HCT116 (cell line): ENCODE data around the gene POLR2H. TPM values are rescaled to one million over a fixed set of nuclear protein-coding genes. Genes with fewer than 3 reads are reported as not detected.
A peak's percentile ranks its signal among the peaks of the same experiment; 100 is the strongest.

Source experiments
- ATAC-seq: fragments of 200-7000 bp; cut with Tn5 transposase; 2 replicates; pipeline ENCODE4 v1.9.1; 2020; ENCODE audit warnings: mild to moderate bottlenecking, moderate library complexity
- BruUV-seq: library from RNA; stranded (reverse); fragments of 400-500 nt; replicated peaks from 2 replicates; lab custom pipeline; 2021; lab: Mats Ljungman, UMichigan
- CTCF ChIA-PET: fragments of 300-600 bp; sonication (Branson Sonifier 250); formaldehyde crosslinking; loops from one replicate; lab custom pipeline; 2021; ENCODE audit warnings: antibody characterized with exemption; lab: Charles Lee
- POLR2A ChIA-PET: fragments of 300-600, 350-600 bp; sonication (Branson Sonifier 250); formaldehyde crosslinking; loops from one replicate; lab custom pipeline; 2021; ENCODE audit warnings: antibody characterized with exemption; lab: Charles Lee
- RAD21 ChIA-PET, 2 experiments: fragments of 300-600 bp; sonication (Branson Sonifier 250); formaldehyde crosslinking; loops; one replicate each; lab custom pipeline; 2023; ENCODE audit warnings: low total read pairs in 2 of 2; ENCODE audit not compliant: uncharacterized antibody in 2 of 2, unreplicated experiment in 2 of 2, low non-redundant PET in 1 of 2; lab: Charles Lee
- DNase-seq: peaks from one replicate; pipeline ENCODE4 v3.0.0-alpha.2; 2010; ENCODE audit warnings: low read depth, low spot score
- H2AFZ ChIP-seq: fragments of 200-600 bp; shearing (Covaris generic), sonication (generic); 2 replicates; pipeline ENCODE4 v1.6.1; 2017; ENCODE audit warnings: low read depth, mixed run types, mixed read lengths, antibody characterized with exemption, low read length; ENCODE audit not compliant: poor library complexity, severe bottlenecking
- H3K27ac ChIP-seq: 2 replicates; pipeline ENCODE4 v1.5.1; 2012; ENCODE audit warnings: low read depth, low read length
- H3K27me3 ChIP-seq: fragments of 200-600 bp; sonication (generic); 2 replicates; pipeline ENCODE4 v1.6.1; 2016; ENCODE audit warnings: mixed run types, low read length, mixed read lengths; ENCODE audit not compliant: insufficient read depth
- H3K36me3 ChIP-seq, 2 experiments: fragments of 200-500 bp in 1 of 2; fragments of 200-600 bp in 1 of 2; sonication (Bioruptor generic) in 1 of 2; sonication (generic) in 1 of 2; 2 replicates each; pipeline versions ENCODE4 v1.5.1 to v1.6.1; 2014 to 2016; ENCODE audit warnings: low read length in 2 of 2, inconsistent platforms in 1 of 2, mixed read lengths in 1 of 2, mixed run types in 1 of 2; ENCODE audit not compliant: insufficient read depth in 2 of 2, control insufficient read depth in 1 of 2
- H3K4me1 ChIP-seq, 2 experiments: fragments of 200-600 bp in 1 of 2; sonication (generic) in 1 of 2; 2 replicates each; pipeline versions ENCODE4 v1.5.1 to v1.6.1; 2012 to 2017; ENCODE audit warnings: low read length in 2 of 2, inconsistent platforms in 1 of 2, mild to moderate bottlenecking in 1 of 2, mixed read lengths in 1 of 2, mixed run types in 1 of 2, moderate library complexity in 1 of 2; ENCODE audit not compliant: insufficient read depth in 2 of 2, control insufficient read depth in 1 of 2
- H3K4me2 ChIP-seq: fragments of 200-600 bp; sonication (generic); 2 replicates; pipeline ENCODE4 v1.6.1; 2017; ENCODE audit warnings: mixed run types, low read length, mixed read lengths
- H3K4me3 ChIP-seq, 2 experiments: fragments of 200-600 bp in 1 of 2; sonication (generic) in 1 of 2; replicated peaks in 1 of 2; 2 replicates each; pipeline ENCODE4 v1.5.1; 2011 to 2016; ENCODE audit warnings: low read length in 2 of 2, control low read depth in 1 of 2, low read depth in 1 of 2, mild to moderate bottlenecking in 1 of 2, mixed read lengths in 1 of 2, mixed run types in 1 of 2
- H3K79me2 ChIP-seq: fragments of 200-600 bp; sonication (generic); 2 replicates; pipeline ENCODE4 v1.6.1; 2017; ENCODE audit warnings: mild to moderate bottlenecking, mixed run types, low read length, moderate library complexity, mixed read lengths; ENCODE audit not compliant: insufficient read depth
- H3K9ac ChIP-seq: fragments of 200-600 bp; sonication (generic); 2 replicates; pipeline ENCODE4 v1.6.1; 2016; ENCODE audit warnings: low read length, mixed read lengths
- H3K9me2 ChIP-seq: fragments of 200-600 bp; sonication (generic), shearing (Covaris generic); 2 replicates; pipeline ENCODE4 v1.6.1; 2017; ENCODE audit warnings: mixed run types, mild to moderate bottlenecking, moderate library complexity; ENCODE audit not compliant: insufficient read depth
- H3K9me3 ChIP-seq, 2 experiments: fragments of 200-500 bp in 1 of 2; fragments of 200-600 bp in 1 of 2; sonication (Bioruptor generic) in 1 of 2; sonication (generic) in 1 of 2; 2 replicates each; pipeline ENCODE4 v1.6.1; 2014 to 2017; ENCODE audit warnings: low read length in 2 of 2, mixed read lengths in 2 of 2, inconsistent platforms in 1 of 2, low read depth in 1 of 2, mild to moderate bottlenecking in 1 of 2, mixed run types in 1 of 2, moderate library complexity in 1 of 2; ENCODE audit not compliant: control insufficient read depth in 1 of 2, insufficient read depth in 1 of 2
- H4K20me1 ChIP-seq: fragments of 200-600 bp; sonication (generic), shearing (Covaris generic); 2 replicates; pipeline ENCODE4 v1.6.1; 2017; ENCODE audit warnings: mixed run types, mild to moderate bottlenecking, moderate library complexity; ENCODE audit not compliant: insufficient read depth
- CEBPB ChIP-seq: IDR thresholded peaks from 2 replicates; pipeline ENCODE4 v1.6.1; 2012; ENCODE audit warnings: low read depth
- EGR1 ChIP-seq: IDR thresholded peaks from 2 replicates; pipeline ENCODE4 v1.6.1; 2012; ENCODE audit warnings: low read depth
- ELF1 ChIP-seq: IDR thresholded peaks from 2 replicates; pipeline ENCODE4 v1.6.1; 2012; ENCODE audit warnings: low read depth, borderline replicate concordance
- EZH2phosphoT487 ChIP-seq: fragments of 200-600 bp; IDR thresholded peaks from 2 replicates; pipeline ENCODE4 v1.6.1; 2018; ENCODE audit warnings: antibody characterized with exemption, borderline replicate concordance
- JUND ChIP-seq: IDR thresholded peaks from 2 replicates; pipeline ENCODE4 v1.6.1; 2012
- POLR2A ChIP-seq: IDR thresholded peaks from 2 replicates; pipeline ENCODE4 v1.7.0; 2011; ENCODE audit warnings: borderline replicate concordance; ENCODE audit not compliant: insufficient read depth, insufficient read length; ENCODE audit errors: extremely low read depth
- POLR2AphosphoS5 ChIP-seq: IDR thresholded peaks from 2 replicates; pipeline ENCODE4 v1.6.1; 2011; ENCODE audit warnings: mild to moderate bottlenecking, low read depth, low read length, moderate library complexity
- RAD21 ChIP-seq: IDR thresholded peaks from 2 replicates; pipeline ENCODE4 v1.6.1; 2012; ENCODE audit warnings: low read depth, mild to moderate bottlenecking
- SIN3A ChIP-seq: IDR thresholded peaks from 2 replicates; pipeline ENCODE4 v1.6.1; 2012; ENCODE audit warnings: low read depth
- TCF7L2 ChIP-seq: IDR thresholded peaks from 2 replicates; pipeline ENCODE4 v1.7.0; 2011; ENCODE audit warnings: borderline replicate concordance, inconsistent platforms; ENCODE audit not compliant: insufficient read depth, insufficient read length; ENCODE audit errors: extremely low read depth
- ZFX ChIP-seq: fragments of 450-650 bp; IDR thresholded peaks from 2 replicates; pipeline ENCODE4 v1.6.1; 2017
- intact Hi-C: fragments of 100-400 bp; cut with micrococcal nuclease; formaldehyde crosslinking; loops from 2 replicates; pipeline ENCODE4 v1.10.0; 2022
- total RNA-seq: library from RNA; stranded (reverse); gene quantifications from one replicate; pipeline ENCODE4 v1.2.1, GENCODE V29; 2021; ENCODE audit not compliant: unreplicated experiment
- TF ChIP-seq, protein P1 (sequence below): IDR thresholded peaks from 2 replicates; pipeline ENCODE4 v1.6.1; 2012
- TF ChIP-seq, protein P2 (sequence below): IDR thresholded peaks from 2 replicates; pipeline ENCODE4 v1.6.1; 2012
- TF ChIP-seq, protein P3 (sequence below): IDR thresholded peaks from 2 replicates; pipeline ENCODE4 v1.6.1; 2012; ENCODE audit warnings: low read depth

Gene POLR2H
- total RNA-seq, 1 experiment from 2014 or later = 156 TPM

DNA sequence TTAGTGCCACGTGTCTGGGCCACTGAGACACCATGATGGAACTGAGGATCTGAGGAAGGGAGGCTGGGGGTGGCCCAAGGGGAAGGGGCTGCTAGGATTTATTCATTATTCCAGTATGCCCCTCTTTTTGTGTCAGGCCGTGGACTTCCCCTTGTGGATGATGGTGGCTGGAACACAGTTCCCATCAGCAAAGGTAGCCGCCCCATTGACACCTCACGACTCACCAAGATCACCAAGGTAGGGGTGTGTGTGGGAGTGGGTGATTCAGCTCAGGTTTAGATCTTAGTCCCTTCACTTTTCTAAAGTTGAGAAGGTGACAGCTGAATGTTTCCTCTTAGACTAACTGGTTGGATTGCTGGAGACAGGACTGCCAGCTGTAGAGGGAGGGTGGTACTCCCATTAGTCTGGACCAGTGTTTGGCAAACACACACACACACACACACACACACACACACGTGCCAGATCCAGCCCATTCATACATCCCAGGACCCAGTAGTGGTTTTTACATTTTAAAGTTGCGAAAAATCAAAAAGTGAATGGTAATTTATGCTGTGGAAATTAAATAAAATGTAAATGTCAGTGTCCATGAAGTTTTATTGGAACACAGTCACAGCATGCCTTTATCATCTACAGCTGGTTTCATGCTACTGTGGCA, 35.7 kb upstream of the POLR2H start:
- H3K27ac ChIP-seq = no peak overlapping the region
- H3K27me3 ChIP-seq = no peaks in the 10 kb centered on the region
- RAD21 ChIA-PET = interaction anchor here in 1 of 2 experiments (0.6 kb wide), 1 partner anchor 430 kb away, joined by 4 read pairs; no protein-coding TSS in a partner anchor
- no TSS peak for BruUV-seq
- H3K9me2 ChIP-seq = no peaks in the 10 kb centered on the region
- ATAC-seq = no peak
- no peak for DNase-seq
- no peak overlapping the region for H2AFZ ChIP-seq
- peaks cover 15% of the 10 kb centered on the region; the same call in 1 of the 2 replicates for H4K20me1 ChIP-seq
- no peak overlapping the region for H3K9ac ChIP-seq
- no peaks in the 10 kb centered on the region for H3K9me3 ChIP-seq
- no peak overlapping the region for H3K4me2 ChIP-seq
- no peak overlapping the region for H3K4me3 ChIP-seq
- intact Hi-C loops = no loop called here
- POLR2A ChIA-PET = no interaction called here
- peaks cover 0 to 7% of the 10 kb centered on the region in 2 experiments; a peak in 2 of 4 replicates for H3K4me1 ChIP-seq
- peaks cover 98% of the 10 kb centered on the region for H3K79me2 ChIP-seq
- peaks cover 87 to 97% of the 10 kb centered on the region in 2 experiments for H3K36me3 ChIP-seq
- TF ChIP-seq POLR2AphosphoS5 (no peak), POLR2A (no peak), ELF1 (no peak), CEBPB (no peak), EGR1 (no peak), RAD21 (no peak), SIN3A (no peak)
- TF ChIP-seq, protein P1, sequence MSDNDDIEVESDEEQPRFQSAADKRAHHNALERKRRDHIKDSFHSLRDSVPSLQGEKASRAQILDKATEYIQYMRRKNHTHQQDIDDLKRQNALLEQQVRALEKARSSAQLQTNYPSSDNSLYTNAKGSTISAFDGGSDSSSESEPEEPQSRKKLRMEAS = no peak
- TF ChIP-seq, all 23 proteins: peak for 0
- CTCF ChIA-PET = no interaction called here

DNA sequence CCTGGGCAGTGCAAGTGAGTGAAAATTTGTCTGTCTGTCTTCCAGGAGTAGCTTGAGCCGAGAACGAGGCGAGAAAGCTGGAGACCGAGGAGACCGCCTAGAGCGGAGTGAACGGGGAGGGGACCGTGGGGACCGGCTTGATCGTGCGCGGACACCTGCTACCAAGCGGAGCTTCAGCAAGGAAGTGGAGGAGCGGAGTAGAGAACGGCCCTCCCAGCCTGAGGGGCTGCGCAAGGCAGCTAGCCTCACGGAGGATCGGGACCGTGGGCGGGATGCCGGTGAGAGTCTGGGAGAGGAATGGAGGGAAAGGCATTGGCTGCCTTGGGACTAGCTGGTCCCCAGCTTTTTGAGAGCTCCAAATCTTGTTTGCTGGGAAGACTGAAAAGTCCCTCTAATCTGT, 34.3 kb upstream of the POLR2H start:
- Histone ChIP-seq H3K27me3 (no peaks in the 10 kb centered on the region), H3K9ac (no peak overlapping the region), H3K27ac (no peak overlapping the region), H3K9me2 (no peaks in the 10 kb centered on the region), H3K4me2 (no peak overlapping the region), H4K20me1 (peaks cover 12% of the 10 kb centered on the region; the same call in 1 of the 2 replicates), H3K4me3 (no peak overlapping the region), H3K36me3 (peaks cover 85 to 97% of the 10 kb centered on the region in 2 experiments), H2AFZ (no peak overlapping the region), H3K4me1 (peaks cover 0 to 20% of the 10 kb centered on the region in 2 experiments; a peak in 2 of 4 replicates), H3K79me2 (peaks cover 98% of the 10 kb centered on the region), H3K9me3 (no peaks in the 10 kb centered on the region)
- CTCF ChIA-PET = no interaction called here
- POLR2A ChIA-PET = no interaction called here
- ATAC-seq = no peak
- RAD21 ChIA-PET = no interaction called here
- BruUV-seq = TSS peak; percentile 3
- TF ChIP-seq EZH2phosphoT487 (no peak), CEBPB (no peak), TCF7L2 (no peak), JUND (no peak), EGR1 (no peak), ZFX (no peak)
- TF ChIP-seq, protein P2, sequence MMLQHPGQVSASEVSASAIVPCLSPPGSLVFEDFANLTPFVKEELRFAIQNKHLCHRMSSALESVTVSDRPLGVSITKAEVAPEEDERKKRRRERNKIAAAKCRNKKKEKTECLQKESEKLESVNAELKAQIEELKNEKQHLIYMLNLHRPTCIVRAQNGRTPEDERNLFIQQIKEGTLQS = no peak
- TF ChIP-seq, protein P3, sequence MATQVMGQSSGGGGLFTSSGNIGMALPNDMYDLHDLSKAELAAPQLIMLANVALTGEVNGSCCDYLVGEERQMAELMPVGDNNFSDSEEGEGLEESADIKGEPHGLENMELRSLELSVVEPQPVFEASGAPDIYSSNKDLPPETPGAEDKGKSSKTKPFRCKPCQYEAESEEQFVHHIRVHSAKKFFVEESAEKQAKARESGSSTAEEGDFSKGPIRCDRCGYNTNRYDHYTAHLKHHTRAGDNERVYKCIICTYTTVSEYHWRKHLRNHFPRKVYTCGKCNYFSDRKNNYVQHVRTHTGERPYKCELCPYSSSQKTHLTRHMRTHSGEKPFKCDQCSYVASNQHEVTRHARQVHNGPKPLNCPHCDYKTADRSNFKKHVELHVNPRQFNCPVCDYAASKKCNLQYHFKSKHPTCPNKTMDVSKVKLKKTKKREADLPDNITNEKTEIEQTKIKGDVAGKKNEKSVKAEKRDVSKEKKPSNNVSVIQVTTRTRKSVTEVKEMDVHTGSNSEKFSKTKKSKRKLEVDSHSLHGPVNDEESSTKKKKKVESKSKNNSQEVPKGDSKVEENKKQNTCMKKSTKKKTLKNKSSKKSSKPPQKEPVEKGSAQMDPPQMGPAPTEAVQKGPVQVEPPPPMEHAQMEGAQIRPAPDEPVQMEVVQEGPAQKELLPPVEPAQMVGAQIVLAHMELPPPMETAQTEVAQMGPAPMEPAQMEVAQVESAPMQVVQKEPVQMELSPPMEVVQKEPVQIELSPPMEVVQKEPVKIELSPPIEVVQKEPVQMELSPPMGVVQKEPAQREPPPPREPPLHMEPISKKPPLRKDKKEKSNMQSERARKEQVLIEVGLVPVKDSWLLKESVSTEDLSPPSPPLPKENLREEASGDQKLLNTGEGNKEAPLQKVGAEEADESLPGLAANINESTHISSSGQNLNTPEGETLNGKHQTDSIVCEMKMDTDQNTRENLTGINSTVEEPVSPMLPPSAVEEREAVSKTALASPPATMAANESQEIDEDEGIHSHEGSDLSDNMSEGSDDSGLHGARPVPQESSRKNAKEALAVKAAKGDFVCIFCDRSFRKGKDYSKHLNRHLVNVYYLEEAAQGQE = no peak
- intact Hi-C loops = no loop called here
- DNase-seq = no peak
